HG02973 (cell line): ENCODE measurements around the gene DNAAF3.
"Not testable (repeated sequence)": the region's sequence is repeated elsewhere in the genome, so short reads cannot be mapped to it uniquely, and the experiment has no call there.

Experiments used
- ATAC-seq: cut with Tn5 transposase; IDR thresholded peaks from one replicate; pipeline ENCODE4 v1.9.1; 2021; ENCODE audit warnings: moderate library complexity; ENCODE audit not compliant: unreplicated experiment

Gene DNAAF3

DNA sequence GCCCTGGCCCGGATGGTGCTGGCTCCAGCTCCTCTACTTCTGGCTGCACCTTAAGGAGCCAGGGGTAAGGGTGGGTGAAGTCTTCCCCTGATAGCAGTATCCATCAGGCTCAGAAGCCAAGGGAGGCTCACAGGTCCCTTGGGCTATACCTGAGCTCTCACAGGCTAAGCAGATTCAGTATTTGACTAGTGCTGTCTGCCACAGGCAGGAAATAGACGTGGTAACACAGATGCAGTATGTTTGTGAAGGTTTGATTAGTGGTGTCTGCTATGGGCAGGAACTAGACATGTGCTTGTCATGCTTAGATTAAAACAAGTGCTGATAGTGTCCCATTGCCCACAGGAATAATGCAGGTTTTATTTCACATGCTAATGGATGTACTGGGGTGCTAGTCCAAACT is 9.7 kb upstream of the DNAAF3 start:
- no peak for ATAC-seq

GRCh38 chr19:55175117-55175867 is 8.9 kb upstream of the DNAAF3 start:
- ATAC-seq = no peak

DNA sequence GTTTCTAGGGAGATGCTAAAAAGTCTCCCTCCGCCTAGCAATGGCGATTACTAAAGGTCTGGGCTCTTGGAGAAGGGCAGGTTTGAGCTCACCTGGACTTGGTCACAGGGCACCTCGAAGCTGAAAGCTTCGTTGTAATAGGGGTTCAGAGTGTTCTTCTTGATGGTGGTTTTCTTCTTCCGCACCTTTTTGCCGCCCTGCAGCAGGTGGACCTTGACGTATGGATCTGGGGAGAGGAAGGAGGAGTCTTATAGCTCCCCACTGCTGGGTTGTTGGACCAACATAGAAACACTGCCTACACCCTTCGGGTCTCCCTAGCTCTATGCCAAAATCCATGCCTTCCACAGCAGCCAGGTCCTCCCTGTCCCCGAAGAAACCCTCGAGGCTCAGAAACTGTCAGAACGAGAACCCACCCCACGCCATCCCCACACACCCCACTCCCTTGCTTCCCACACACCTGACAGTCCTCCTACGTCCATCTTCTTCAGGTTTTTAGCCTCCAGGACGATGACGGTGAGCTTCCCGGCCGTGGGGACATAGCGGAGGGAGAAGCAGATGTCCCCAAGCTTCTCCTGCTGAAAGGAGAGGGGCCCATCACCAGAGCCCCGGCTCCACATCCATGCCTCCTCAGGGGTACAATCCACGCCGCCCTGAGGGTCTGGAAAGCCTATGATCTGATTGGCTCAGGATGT is 8.2 kb upstream of the DNAAF3 start:
- no peak for ATAC-seq

DNA sequence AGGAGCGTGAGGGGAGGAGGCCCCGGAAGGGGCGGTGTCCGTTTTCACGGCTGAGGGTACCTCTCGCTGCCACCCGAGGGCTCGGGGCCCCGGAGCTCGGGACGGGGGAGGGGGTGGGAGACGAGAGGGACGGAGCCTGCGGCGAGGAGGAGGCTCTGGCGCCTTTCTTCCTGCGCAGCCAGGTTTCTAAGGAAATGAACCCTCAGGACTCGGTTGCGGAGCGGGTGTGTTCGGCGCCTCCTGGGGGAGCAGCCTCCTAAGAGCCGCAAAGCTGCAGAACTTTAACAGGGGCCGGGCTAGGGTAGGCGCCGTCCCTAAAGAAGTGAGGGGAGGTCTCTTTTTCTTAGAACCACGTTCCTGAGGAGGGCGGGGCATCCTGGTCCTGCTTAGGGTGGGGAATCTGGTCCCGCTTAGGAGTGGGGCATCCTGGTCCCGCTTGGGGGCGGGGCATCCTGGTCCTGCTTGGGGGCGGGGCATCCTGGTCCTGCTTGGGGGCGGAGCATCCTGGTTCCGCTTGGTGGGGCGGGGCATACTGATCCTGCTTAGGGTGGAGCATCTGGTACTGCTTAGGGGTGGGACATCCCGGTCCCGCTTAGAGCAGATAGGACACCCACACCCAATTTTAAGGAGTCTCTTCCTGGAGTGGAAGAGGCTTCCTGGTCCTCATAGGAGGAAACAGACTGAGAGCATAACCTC is 7.4 kb upstream of the DNAAF3 start:
- ATAC-seq = no peak

- no peak for ATAC-seq
Observed at GRCh38 chr19:55173186-55173713, 6.8 kb upstream of the DNAAF3 start.

DNA sequence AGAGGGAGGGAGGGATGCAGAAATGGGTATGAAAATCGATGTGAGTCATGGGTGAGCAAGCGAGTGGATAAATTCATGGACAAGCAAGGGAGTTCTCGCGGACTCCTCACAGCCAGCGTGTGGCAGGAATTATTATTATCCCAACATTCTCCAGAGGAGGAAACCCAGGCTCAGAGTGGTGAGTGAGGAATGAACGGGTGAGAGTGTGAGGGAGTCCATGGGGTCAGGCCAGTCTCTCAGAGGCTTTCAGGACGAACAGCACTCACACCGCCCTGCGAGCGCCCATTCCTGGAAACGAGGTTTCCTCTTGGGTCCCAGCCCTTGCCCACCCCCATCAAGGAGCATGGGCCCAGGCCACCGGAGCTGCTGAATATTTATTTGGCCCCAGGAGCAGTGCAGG is 6.3 kb upstream of the DNAAF3 start:
- no peak for ATAC-seq

DNA sequence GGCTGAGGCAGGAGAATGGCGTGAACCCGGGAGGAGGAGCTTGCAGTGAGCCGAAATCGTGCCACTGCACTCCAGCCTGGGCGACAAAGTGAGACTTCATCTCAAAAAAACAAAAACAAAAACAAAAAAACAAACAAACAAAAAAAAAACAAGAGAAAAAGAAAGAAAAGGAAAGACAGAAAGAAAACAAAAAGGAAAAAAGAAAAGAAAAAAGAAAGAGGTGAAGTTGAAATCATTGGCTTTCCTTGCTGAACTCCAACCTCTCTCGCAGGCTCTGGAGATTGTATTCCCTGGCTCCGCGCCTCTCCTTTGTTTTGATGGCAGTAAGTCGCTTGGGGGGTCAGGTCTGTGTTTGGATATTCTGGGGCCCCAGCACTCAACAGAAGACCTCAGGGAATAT is 5.9 kb upstream of the DNAAF3 start:
- ATAC-seq = not testable (repeated sequence)

- ATAC-seq = no peak
Observed at GRCh38 chr19:55171440-55171839, 5.0 kb upstream of the DNAAF3 start.

GRCh38 chr19:55169136-55169535 is 2.7 kb upstream of the DNAAF3 start:
- no peak for ATAC-seq

DNA sequence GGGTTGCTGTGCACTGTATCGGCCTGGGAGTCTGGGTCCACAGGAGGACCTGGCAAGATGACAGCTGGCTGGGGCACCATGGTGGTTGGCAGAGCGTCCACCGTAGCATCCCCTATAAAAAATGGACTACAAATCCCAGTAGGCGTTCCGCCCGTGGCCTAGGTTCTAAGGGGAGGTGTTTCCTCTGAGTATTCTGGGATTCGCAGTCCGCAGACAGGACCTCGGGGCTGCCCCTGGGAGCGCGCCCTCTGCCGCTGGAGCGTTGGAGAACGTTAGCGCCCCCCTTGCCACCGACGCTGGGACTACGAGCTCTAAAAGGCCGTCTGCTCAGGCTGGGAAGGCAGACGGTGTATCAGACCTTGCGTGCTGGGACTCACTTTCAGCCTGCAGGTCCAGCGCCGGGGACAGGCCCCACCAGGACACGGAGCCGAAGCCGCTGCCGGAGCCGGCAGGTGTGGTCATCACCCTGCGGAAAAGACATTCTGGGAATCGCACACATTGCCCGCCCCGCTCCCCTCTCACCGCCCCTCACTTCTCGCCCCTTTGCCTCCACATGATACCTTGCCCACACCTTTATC is 372 bp downstream of the DNAAF3 start:
- no peak for ATAC-seq

GRCh38 chr19:55161571-55162322 is 4.7 kb downstream of the DNAAF3 start:
- no peak for ATAC-seq

- ATAC-seq = no peak
Observed at GRCh38 chr19:55160986-55161365, 5.4 kb downstream of the DNAAF3 start.

GRCh38 chr19:55160128-55160985 is 6.1 kb downstream of the DNAAF3 start:
- ATAC-seq = peak; percentile 73

DNA sequence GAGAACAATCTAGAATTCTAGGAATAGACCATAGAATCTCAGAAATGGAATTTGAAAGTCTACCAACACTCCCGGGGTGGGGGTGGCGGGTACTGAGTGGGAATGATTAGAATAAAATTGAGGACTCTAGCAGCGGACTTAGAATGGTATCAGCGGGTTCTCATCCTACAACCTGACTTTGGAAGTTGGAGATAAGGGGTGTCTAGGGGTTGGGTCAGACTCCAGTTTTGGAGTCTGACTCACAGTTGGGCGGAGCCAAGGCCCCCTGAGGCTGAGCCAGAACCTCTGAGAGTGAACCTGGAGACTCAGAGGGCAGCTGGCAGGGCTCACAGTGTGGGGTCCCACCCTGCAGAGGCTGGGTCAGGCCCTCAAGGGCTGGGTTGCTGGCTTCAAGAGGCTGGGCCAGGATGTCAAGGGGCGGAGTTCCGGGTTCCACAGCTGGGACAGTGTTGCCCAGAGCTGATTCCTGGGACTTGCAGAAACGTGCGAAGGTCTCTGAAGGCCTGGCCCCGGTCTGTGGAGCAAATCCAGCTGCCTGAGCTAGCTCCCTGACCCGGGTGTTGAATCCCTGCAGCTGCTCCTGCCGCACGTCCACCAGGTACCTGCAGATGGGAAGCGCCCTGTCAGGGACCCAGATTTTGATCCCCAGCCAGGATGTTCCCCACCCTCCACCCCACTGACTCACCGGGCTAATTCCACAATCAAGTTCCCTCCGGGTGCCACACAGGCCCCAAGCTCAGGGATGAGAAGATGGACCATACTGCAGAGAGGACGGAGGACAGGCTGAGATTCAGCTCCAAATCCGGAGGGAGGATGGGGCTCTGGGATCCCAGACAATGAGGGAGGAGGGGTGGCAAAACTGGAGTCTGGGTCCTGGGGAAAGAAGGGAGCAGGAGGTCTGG is 7.3 kb downstream of the DNAAF3 start:
- no peak for ATAC-seq

DNA sequence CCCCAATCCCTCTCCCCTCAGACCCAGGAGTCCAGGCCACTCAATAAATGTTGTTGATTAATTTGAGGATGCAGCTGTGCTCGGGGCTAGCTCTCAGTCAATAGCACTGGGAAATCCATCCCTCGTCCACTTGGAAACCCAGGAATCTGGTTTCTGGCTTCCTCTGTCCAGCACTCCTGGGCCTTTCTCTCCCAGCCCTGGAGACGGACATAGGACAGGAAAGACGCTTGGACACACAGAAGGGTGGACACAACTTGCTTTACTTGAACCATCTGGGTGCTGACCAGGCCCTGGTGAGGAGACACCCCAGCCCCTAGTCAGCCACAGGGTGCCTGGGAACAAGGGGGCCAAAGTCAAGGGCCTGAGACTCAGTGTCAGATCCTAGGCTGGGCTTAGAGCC is 8.0 kb downstream of the DNAAF3 start:
- no peak for ATAC-seq

GRCh38 chr19:55157064-55157908 is 9.1 kb downstream of the DNAAF3 start, which contains the start of gene TNNI3:
TNNI3 (minus strand) TSS chr19:55157732; CDS start chr19:55157589, 143 bp downstream.
- no peak for ATAC-seq

DNA sequence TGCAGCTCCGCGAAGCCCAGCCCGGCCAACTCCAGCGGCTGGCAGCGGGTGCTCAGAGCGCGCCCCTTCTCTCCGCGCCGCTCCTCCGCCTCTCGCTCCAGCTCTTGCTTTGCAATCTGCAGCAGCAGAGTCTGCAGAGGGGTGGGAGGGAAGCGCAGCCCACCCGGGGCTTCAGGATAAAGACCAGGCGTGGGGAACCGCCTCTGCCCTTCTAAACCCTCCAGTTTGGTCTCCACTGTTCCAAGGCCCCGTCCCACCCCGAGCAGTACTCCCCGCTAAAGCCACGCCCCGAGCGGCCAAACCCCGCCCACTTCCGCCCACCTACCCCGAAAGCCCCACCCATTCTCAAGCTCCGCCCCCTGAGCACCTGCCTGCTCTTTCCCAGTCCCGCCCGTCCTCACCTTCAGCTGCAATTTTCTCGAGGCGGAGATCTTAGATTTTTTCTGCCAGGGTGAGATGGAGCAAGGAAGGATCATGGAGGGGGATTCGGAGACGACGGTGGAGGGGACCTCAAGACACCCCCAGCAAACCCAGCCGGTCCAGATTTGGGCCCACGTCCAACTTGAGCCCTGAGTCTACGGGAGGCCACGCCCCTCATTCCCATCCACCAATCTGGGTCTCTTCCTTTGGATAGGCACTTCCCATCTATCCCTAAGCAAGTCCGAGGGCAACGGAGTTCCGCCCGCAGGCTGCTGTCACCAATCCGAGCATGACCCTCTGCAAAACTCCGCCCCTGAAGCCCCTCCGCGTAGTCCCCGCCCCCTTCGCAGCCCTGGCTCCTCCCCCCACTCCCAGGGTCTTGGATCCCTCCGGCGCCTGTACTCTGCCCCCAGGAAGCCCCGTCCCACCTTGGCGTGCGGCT is 10.0 kb downstream of the DNAAF3 start:
- ATAC-seq = no peak
